Fibroblast of mammary gland (primary cell): ENCODE measurements around the gene CETN3.
"Not testable (repeated sequence)": the region's sequence is repeated elsewhere in the genome, so short reads cannot be mapped to it uniquely, and the experiment has no call there.

Experiments used
- DNase-seq: peaks from one replicate; pipeline ENCODE4 v3.0.0-alpha.2; 2010; ENCODE audit warnings: low read depth
- H3K4me3 ChIP-seq: 2 replicates; pipeline ENCODE4 v1.5.1; 2011; ENCODE audit warnings: low read depth, mild to moderate bottlenecking, low read length, moderate library complexity; ENCODE audit not compliant: control insufficient read depth
- TF ChIP-seq, protein P1 (sequence below): conservative IDR thresholded peaks from 2 replicates; pipeline ENCODE4 v1.5.1; 2011; ENCODE audit warnings: low read depth, low read length, inconsistent platforms; ENCODE audit not compliant: control insufficient read depth, insufficient read depth

CETN3 gene

GRCh38 chr5:90355635-90356034, 53.9 kb downstream of the CETN3 start:
- TF ChIP-seq, protein P1, sequence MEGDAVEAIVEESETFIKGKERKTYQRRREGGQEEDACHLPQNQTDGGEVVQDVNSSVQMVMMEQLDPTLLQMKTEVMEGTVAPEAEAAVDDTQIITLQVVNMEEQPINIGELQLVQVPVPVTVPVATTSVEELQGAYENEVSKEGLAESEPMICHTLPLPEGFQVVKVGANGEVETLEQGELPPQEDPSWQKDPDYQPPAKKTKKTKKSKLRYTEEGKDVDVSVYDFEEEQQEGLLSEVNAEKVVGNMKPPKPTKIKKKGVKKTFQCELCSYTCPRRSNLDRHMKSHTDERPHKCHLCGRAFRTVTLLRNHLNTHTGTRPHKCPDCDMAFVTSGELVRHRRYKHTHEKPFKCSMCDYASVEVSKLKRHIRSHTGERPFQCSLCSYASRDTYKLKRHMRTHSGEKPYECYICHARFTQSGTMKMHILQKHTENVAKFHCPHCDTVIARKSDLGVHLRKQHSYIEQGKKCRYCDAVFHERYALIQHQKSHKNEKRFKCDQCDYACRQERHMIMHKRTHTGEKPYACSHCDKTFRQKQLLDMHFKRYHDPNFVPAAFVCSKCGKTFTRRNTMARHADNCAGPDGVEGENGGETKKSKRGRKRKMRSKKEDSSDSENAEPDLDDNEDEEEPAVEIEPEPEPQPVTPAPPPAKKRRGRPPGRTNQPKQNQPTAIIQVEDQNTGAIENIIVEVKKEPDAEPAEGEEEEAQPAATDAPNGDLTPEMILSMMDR = no peak
- DNase-seq = no peak
- no peak overlapping the region for H3K4me3 ChIP-seq

DNA sequence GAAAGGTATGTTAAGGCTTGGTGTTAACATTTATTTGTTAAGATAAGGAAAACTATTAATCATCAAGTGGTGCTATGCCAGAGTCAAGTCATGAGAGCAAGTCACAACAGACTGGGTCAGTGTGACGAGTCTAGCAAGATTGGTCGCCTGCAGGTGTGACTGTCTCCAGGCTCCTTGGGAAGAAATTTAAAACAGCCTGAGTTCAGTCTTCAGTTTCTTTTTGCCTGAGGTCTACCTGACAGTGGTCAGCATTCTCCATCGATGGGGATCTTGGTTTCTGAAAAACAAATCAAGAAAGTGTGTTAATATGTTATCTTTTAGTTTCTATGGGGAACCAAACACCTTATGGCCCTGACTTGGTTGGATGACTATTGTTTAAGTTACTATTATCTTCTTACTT, 56.3 kb downstream of the CETN3 start:
- TF ChIP-seq, protein P1 = no peak
- H3K4me3 ChIP-seq = no peak overlapping the region
- DNase-seq = no peak

DNA sequence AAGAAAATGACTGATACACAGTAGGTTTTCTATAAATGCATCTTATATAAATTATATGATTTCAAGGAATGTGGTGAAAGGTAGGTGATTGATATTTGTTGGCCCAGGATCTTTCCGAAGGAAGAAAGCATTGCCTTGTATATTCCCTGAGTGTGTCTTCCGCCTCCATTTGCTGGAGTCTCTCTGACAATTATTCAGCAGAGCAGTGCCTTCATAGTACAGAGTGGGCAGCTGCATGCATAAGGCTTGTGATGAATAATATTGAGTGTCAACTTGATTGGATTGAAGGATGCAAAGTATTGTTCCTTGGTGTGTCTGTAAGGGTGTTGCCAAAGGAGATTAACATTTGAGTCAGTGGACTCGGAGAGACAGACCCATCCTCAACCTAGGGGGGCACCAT, 58.5 kb downstream of the CETN3 start:
- TF ChIP-seq, protein P1 = no peak
- no peak for DNase-seq
- no peak overlapping the region for H3K4me3 ChIP-seq

GRCh38 chr5:90347462-90347861, 62.1 kb downstream of the CETN3 start:
- TF ChIP-seq, protein P1 = no peak
- no peak overlapping the region for H3K4me3 ChIP-seq
- no peak for DNase-seq

GRCh38 chr5:90345684-90346083, 63.9 kb downstream of the CETN3 start:
- no peak overlapping the region for H3K4me3 ChIP-seq
- no peak for DNase-seq
- TF ChIP-seq, protein P1 = no peak

DNA sequence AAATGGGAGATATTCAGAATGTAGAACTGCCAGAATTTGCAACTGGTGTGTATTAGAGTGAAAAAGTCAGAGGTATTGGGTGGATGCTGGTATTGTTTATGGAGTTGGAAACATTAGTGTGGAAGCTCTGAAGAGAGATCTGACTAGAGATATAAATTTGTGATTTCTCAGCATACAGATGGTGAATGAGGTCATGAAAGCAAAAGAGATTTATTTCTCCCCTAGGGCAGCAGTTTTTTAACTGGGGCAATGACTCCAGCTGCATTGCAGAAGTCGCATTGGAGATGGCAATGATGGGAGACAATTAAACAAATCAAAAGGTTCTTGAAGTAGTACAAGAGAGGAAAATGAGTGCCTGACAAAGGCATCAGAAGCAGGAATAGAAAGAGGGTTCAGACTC, 64.9 kb downstream of the CETN3 start:
- no peak for DNase-seq
- TF ChIP-seq, protein P1 = no peak
- no peak overlapping the region for H3K4me3 ChIP-seq

DNA sequence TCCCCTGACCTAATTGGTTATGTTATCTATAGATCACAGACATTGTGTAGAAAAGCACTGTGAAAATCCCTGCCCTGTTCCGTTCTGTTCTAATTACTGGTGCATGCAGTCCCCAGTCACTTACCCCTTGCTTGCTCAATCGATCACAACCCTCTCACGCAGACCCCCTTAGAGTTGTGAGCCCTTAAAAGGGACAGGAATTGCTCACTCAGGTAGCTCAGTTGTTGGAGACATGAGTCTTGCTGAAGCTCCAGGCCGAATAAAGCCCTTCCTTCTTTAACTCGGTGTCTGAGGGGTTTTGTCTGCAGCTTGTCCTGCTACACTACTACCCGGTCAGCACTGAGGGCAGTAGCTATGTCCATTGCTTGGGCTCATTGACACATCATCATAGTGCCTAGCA, 65.8 kb downstream of the CETN3 start:
- not testable (repeated sequence) for H3K4me3 ChIP-seq, DNase-seq
